HUES6 (cell line): ENCODE results near the gene JAG2.

Experiments used
- H3K27ac ChIP-seq: 2 replicates; pipeline ENCODE4 v1.7.0; 2013; ENCODE audit warnings: low read depth, mild to moderate bottlenecking, low read length, inconsistent platforms
- H3K27me3 ChIP-seq: 2 replicates; pipeline ENCODE4 v1.6.1; 2013; ENCODE audit warnings: low read length; ENCODE audit not compliant: control insufficient read depth, insufficient read depth
- H3K36me3 ChIP-seq: 2 replicates; pipeline ENCODE4 v1.6.1; 2013; ENCODE audit warnings: low read length; ENCODE audit not compliant: control insufficient read depth, insufficient read depth
- H3K4me1 ChIP-seq: 2 replicates; pipeline ENCODE4 v1.6.1; 2013; ENCODE audit warnings: low read length; ENCODE audit not compliant: control insufficient read depth, insufficient read depth
- H3K4me3 ChIP-seq: 2 replicates; pipeline ENCODE4 v1.5.1; 2013; ENCODE audit warnings: low read depth, low read length
- H3K9ac ChIP-seq: one replicate; pipeline ENCODE4 v1.6.1; 2013; ENCODE audit warnings: mild to moderate bottlenecking, low read length
- H3K9me3 ChIP-seq: 2 replicates; pipeline ENCODE4 v1.6.1; 2013; ENCODE audit warnings: low read depth, low read length; ENCODE audit not compliant: control insufficient read depth, insufficient read depth

The JAG2 gene

DNA sequence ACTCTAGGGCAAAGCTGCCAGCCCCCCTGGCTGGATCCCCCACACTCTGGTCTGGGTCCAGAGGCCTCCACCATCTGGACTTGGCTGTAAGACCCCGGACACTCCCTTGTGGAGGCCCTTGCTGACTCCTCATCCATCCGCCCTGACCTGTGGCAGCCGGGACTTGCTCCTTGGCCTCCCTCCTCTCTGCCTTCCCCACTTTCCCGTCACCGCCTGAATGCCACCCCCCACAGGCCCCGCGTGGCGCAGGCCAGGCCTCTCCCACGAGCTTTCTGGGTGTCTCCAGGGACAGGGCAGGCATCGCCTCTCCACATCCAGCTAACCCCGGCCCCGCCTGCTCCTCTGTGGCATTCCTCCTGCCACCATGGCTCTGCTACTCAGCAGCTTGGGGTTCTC lies 14.1 kb downstream of the JAG2 start:
- Histone ChIP-seq H3K27ac (no peak overlapping the region), H3K27me3 (no peaks in the 10 kb centered on the region), H3K9ac (no peak overlapping the region), H3K4me1 (no peaks in the 10 kb centered on the region), H3K9me3 (no peaks in the 10 kb centered on the region), H3K36me3 (no peaks in the 10 kb centered on the region), H3K4me3 (no peak overlapping the region)

- no peak overlapping the region for H3K27ac ChIP-seq
- H3K4me3 ChIP-seq = no peak overlapping the region
- H3K36me3 ChIP-seq = no peaks in the 10 kb centered on the region
- H3K27me3 ChIP-seq = no peaks in the 10 kb centered on the region
- H3K4me1 ChIP-seq = no peaks in the 10 kb centered on the region
- no peaks in the 10 kb centered on the region for H3K9me3 ChIP-seq
- no peak overlapping the region for H3K9ac ChIP-seq
Measured at GRCh38 chr14:105153739-105154475, 14.7 kb downstream of the JAG2 start.

GRCh38 chr14:105153331-105153731 lies 15.2 kb downstream of the JAG2 start:
- no peak overlapping the region for H3K27ac ChIP-seq
- no peaks in the 10 kb centered on the region for H3K4me1 ChIP-seq
- H3K27me3 ChIP-seq = no peaks in the 10 kb centered on the region
- H3K9ac ChIP-seq = no peak overlapping the region
- no peaks in the 10 kb centered on the region for H3K9me3 ChIP-seq
- no peaks in the 10 kb centered on the region for H3K36me3 ChIP-seq
- no peak overlapping the region for H3K4me3 ChIP-seq

- no peaks in the 10 kb centered on the region for H3K27me3 ChIP-seq
- H3K36me3 ChIP-seq = no peaks in the 10 kb centered on the region
- no peaks in the 10 kb centered on the region for H3K9me3 ChIP-seq
- H3K4me1 ChIP-seq = no peaks in the 10 kb centered on the region
- H3K27ac ChIP-seq = no peak overlapping the region
- no peak overlapping the region for H3K4me3 ChIP-seq
- H3K9ac ChIP-seq = no peak overlapping the region
Measured at GRCh38 chr14:105152794-105153241, 15.8 kb downstream of the JAG2 start.

GRCh38 chr14:105151838-105152793 lies 16.5 kb downstream of the JAG2 start:
- H3K27me3 ChIP-seq = no peaks in the 10 kb centered on the region
- H3K9me3 ChIP-seq = no peaks in the 10 kb centered on the region
- H3K27ac ChIP-seq = 0 out of 2 replicates have a peak overlapping the region, but pooled peaks have one; percentile 26
- no peaks in the 10 kb centered on the region for H3K36me3 ChIP-seq
- H3K4me3 ChIP-seq = no peak overlapping the region
- no peak overlapping the region for H3K9ac ChIP-seq
- no peaks in the 10 kb centered on the region for H3K4me1 ChIP-seq

GRCh38 chr14:105151084-105151837 lies 17.3 kb downstream of the JAG2 start:
- Histone ChIP-seq H3K27me3 (no peaks in the 10 kb centered on the region), H3K27ac (no peak overlapping the region), H3K9me3 (no peaks in the 10 kb centered on the region), H3K4me3 (no peak overlapping the region), H3K9ac (no peak overlapping the region), H3K4me1 (no peaks in the 10 kb centered on the region), H3K36me3 (0 out of 2 replicates have a peak, but pooled peaks cover 3% of the 10 kb centered on the region)

GRCh38 chr14:105150368-105151083 lies 18.1 kb downstream of the JAG2 start:
- Histone ChIP-seq H3K9ac (no peak overlapping the region), H3K36me3 (0 out of 2 replicates have a peak, but pooled peaks cover 3% of the 10 kb centered on the region), H3K27me3 (no peaks in the 10 kb centered on the region), H3K4me1 (no peaks in the 10 kb centered on the region), H3K27ac (no peak overlapping the region), H3K9me3 (no peaks in the 10 kb centered on the region), H3K4me3 (no peak overlapping the region)

DNA sequence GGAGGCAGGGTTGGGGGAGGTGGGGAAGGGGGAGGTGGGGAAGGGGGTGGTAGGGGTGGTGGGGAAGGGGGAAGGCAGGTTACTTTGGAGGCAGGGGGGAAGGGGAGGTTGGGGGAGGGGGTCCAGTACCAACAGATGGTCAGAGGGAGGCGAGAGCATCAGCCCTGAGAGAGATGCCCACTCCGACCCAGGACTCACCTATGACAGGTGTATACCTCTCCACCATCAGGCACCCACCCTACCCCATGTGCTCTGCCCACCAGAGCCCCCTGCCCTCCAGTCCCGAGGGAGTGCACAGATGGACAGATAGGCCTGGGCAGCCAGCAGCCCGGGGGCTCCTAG lies 18.6 kb downstream of the JAG2 start:
- Histone ChIP-seq H3K4me1 (no peaks in the 10 kb centered on the region), H3K9me3 (no peaks in the 10 kb centered on the region), H3K9ac (no peak overlapping the region), H3K27me3 (no peaks in the 10 kb centered on the region), H3K27ac (no peak overlapping the region), H3K4me3 (no peak overlapping the region), H3K36me3 (0 out of 2 replicates have a peak, but pooled peaks cover 3% of the 10 kb centered on the region)

- Histone ChIP-seq H3K27me3 (no peaks in the 10 kb centered on the region), H3K4me3 (no peak overlapping the region), H3K36me3 (0 out of 2 replicates have a peak, but pooled peaks cover 3% of the 10 kb centered on the region), H3K9ac (no peak overlapping the region), H3K9me3 (no peaks in the 10 kb centered on the region), H3K27ac (no peak overlapping the region), H3K4me1 (no peaks in the 10 kb centered on the region)
Measured at GRCh38 chr14:105149146-105149781, 19.3 kb downstream of the JAG2 start.

GRCh38 chr14:105148604-105149145 lies 19.9 kb downstream of the JAG2 start:
- H3K4me1 ChIP-seq = no peaks in the 10 kb centered on the region
- H3K9ac ChIP-seq = no peak overlapping the region
- no peak overlapping the region for H3K27ac ChIP-seq
- 0 out of 2 replicates have a peak, but pooled peaks cover 3% of the 10 kb centered on the region for H3K36me3 ChIP-seq
- no peaks in the 10 kb centered on the region for H3K27me3 ChIP-seq
- H3K4me3 ChIP-seq = no peak overlapping the region
- no peaks in the 10 kb centered on the region for H3K9me3 ChIP-seq
